GM12878 (cell line): ENCODE data around the gene PPP2R5A.

Experiments used
- NR2C1 ChIP-seq: fragments of 450-650 bp; IDR thresholded peaks from 2 replicates; pipeline ENCODE4 v1.6.1; 2017; ENCODE audit warnings: antibody characterized with exemption, mild to moderate bottlenecking, moderate library complexity
- TF ChIP-seq, protein P1 (sequence below), 3 experiments: IDR thresholded peaks in 2 of 3; conservative IDR thresholded peaks in 1 of 3; 2 replicates each; pipeline ENCODE4 v1.5.1; 2011; ENCODE audit warnings: low read depth in 3 of 3, low read length in 3 of 3, mild to moderate bottlenecking in 3 of 3, control low read depth in 2 of 3, moderate library complexity in 2 of 3, inconsistent platforms in 1 of 3, mixed read lengths in 1 of 3; ENCODE audit not compliant: control insufficient read depth in 2 of 3, insufficient read depth in 1 of 3; ENCODE audit errors: extremely low read depth in 1 of 3

DNA sequence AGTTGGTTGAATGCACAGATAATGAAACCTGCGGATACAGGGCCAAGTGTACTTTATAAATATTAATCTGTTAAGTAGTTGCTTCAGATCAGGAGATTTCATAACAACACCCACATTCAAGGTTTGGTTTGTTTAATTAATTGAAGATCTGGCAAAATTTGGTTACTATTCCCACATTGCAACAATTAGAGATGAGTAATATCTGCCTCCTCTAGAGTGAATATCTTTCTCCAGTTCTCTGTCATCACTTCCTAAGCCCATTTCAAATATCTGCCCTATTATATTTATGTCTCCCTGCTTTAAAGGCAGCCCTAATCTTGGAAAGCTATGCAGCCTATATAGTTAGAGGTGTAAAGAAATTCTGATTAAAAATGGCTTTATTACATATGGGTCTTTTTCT, 61.4 kb downstream of the PPP2R5A start:
- TF ChIP-seq, protein P1, sequence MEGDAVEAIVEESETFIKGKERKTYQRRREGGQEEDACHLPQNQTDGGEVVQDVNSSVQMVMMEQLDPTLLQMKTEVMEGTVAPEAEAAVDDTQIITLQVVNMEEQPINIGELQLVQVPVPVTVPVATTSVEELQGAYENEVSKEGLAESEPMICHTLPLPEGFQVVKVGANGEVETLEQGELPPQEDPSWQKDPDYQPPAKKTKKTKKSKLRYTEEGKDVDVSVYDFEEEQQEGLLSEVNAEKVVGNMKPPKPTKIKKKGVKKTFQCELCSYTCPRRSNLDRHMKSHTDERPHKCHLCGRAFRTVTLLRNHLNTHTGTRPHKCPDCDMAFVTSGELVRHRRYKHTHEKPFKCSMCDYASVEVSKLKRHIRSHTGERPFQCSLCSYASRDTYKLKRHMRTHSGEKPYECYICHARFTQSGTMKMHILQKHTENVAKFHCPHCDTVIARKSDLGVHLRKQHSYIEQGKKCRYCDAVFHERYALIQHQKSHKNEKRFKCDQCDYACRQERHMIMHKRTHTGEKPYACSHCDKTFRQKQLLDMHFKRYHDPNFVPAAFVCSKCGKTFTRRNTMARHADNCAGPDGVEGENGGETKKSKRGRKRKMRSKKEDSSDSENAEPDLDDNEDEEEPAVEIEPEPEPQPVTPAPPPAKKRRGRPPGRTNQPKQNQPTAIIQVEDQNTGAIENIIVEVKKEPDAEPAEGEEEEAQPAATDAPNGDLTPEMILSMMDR (IDR thresholded peaks at IDR 0.05 in 2 of 3, conservative IDR thresholded peaks at IDR 0.05 in 1 of 3; ENCODE audit: control insufficient read depth in 2 of 3, extremely low read depth in 1 of 3, insufficient read depth in 1 of 3, low read depth in 3 of 3, low read length in 3 of 3), result no peak
- no peak for TF ChIP-seq NR2C1
